Activated CD4-positive, alpha-beta T cell treated with anti-CD3 and anti-CD28 coated beads, Interleukin-2, amount 50 U/mL, for 16 hours (primary cell): ENCODE data around the gene OLFML1.
A peak's percentile ranks its signal among the peaks of the same experiment; 100 is the strongest.

Experiments used
- DNase-seq: peaks from one replicate; pipeline ENCODE4 v3.0.0-alpha.2; 2020

OLFML1 gene

GRCh38 chr11:7533199-7534041 lies 48.1 kb downstream of the OLFML1 start:
- DNase-seq, result no peak

GRCh38 chr11:7534042-7534378 lies 48.7 kb downstream of the OLFML1 start:
- DNase-seq, result no peak

- DNase-seq, result no peak
These were observed 50.8 kb downstream of the OLFML1 start for GRCh38 chr11:7536100-7536499.

GRCh38 chr11:7537265-7537664 lies 52.0 kb downstream of the OLFML1 start:
- DNase-seq, result no peak

- DNase-seq, result peak; percentile 10
These were observed 52.7 kb downstream of the OLFML1 start for GRCh38 chr11:7538031-7538430.

- DNase-seq, result no peak
These were observed 53.5 kb downstream of the OLFML1 start for GRCh38 chr11:7538466-7539454.

GRCh38 chr11:7540830-7541555 lies 55.7 kb downstream of the OLFML1 start:
- DNase-seq, result no peak

- no peak for DNase-seq
These were observed 58.0 kb downstream of the OLFML1 start for GRCh38 chr11:7543302-7543701.

- DNase-seq, result no peak
These were observed 58.7 kb downstream of the OLFML1 start for GRCh38 chr11:7544021-7544420.

GRCh38 chr11:7545611-7546010 lies 60.3 kb downstream of the OLFML1 start:
- DNase-seq, result no peak

- DNase-seq, result no peak
These were observed 61.1 kb downstream of the OLFML1 start for GRCh38 chr11:7546324-7546791.

- DNase-seq, result no peak
These were observed 62.4 kb downstream of the OLFML1 start for GRCh38 chr11:7547687-7548086.

GRCh38 chr11:7548659-7549274 lies 63.5 kb downstream of the OLFML1 start:
- DNase-seq, result peak; percentile 20

- no peak for DNase-seq
These were observed 64.4 kb downstream of the OLFML1 start for GRCh38 chr11:7549681-7550080.

- no peak for DNase-seq
These were observed 66.3 kb downstream of the OLFML1 start for GRCh38 chr11:7551571-7551970.

GRCh38 chr11:7552666-7553065 lies 67.4 kb downstream of the OLFML1 start:
- DNase-seq, result no peak

GRCh38 chr11:7555052-7555699 lies 69.9 kb downstream of the OLFML1 start:
- no peak for DNase-seq

- no peak for DNase-seq
These were observed 72.7 kb downstream of the OLFML1 start for GRCh38 chr11:7558046-7558445.

GRCh38 chr11:7559398-7560283 lies 74.3 kb downstream of the OLFML1 start:
- DNase-seq, result no peak
